Measurements from ENCODE around the gene KCNJ15. TPM values are rescaled to one million over a fixed set of nuclear protein-coding genes. Genes with fewer than 3 reads are reported as not detected.

Gene KCNJ15
- total RNA-seq, 2 donors from 2014 or later, result 0.17 to 0.21 TPM

DNA sequence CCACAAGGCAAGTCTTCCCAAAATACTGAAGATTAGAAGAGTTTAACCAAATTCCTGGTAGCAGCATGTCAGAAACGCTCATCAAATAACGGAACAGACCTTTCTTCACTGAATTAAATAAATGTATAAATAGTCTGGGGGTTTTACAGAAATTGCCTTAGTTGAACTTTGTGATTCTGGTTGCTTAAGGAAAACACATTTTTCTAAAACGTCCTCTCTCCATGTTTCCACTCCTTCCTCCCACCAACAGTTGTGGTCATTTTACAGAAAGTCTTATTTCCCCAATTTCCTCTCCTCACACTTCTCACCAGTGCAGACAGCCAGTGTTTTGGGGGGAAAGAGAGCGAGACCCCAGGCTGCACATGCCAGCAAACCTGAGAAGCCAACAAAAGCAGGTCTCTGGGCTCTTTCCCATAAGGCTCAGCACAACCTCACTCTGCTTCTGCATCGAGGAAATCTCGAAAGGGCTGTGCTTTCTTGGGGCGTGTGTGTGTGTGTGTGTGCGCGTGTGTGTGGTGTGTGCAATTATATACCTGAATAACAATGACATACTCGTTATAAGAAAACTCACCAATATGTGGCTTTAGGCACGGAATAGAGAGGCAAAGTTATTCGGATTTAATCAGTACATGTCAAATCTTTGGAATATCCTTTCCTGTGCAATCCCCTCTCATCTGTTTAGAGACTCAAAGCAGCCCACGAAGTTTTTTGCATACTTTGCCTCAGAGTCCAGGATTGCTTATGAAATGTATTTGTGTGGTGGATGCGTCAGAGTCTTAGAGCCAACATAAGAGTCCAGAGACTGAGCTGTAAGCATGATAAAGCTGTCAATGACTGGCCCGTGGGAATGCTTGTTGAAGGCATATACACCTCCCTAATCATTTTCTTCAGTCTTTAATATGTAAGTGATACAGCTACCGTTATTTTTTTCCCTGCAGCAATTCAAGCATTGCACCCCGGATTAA lies 2.0 kb downstream of the KCNJ15 start:
- TF ChIP-seq, protein P1, sequence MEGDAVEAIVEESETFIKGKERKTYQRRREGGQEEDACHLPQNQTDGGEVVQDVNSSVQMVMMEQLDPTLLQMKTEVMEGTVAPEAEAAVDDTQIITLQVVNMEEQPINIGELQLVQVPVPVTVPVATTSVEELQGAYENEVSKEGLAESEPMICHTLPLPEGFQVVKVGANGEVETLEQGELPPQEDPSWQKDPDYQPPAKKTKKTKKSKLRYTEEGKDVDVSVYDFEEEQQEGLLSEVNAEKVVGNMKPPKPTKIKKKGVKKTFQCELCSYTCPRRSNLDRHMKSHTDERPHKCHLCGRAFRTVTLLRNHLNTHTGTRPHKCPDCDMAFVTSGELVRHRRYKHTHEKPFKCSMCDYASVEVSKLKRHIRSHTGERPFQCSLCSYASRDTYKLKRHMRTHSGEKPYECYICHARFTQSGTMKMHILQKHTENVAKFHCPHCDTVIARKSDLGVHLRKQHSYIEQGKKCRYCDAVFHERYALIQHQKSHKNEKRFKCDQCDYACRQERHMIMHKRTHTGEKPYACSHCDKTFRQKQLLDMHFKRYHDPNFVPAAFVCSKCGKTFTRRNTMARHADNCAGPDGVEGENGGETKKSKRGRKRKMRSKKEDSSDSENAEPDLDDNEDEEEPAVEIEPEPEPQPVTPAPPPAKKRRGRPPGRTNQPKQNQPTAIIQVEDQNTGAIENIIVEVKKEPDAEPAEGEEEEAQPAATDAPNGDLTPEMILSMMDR (IDR thresholded peaks at IDR 0.05), result no peak
- intact Hi-C loops (cut with DNase I), result no loop called here
- Histone ChIP-seq H3K4me1 (no peaks in the 10 kb centered on the region), H3K27ac (no peak overlapping the region), H3K36me3 (no peaks in the 10 kb centered on the region), H3K4me3 (no peak overlapping the region), H3K27me3 (no peaks in the 10 kb centered on the region), H3K9me3 (no peaks in the 10 kb centered on the region), H3K9ac (ENCODE audit: low read depth in 2 of 2, low read length in 2 of 2) (no peak overlapping the region)
- DNase-seq, result no peak

DNA sequence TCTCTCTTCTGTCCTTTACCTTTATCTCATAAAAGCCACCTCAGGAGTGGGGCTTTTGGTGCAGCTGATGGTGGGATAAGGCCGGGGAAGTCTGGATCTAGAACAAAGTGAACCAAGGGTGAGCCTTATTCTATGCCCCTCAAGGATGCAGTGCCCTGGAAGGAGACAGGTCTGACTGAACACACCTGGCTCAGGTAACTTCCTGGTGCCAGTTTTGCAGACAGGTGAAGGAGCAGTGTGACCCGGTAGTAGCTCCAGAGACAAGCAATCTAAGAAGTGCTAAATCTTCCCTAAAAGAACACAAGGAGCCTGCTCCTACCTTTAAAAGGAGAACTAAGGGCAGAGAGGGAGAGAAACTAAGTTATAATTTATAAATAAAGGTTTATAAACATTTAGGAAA lies 2.9 kb downstream of the KCNJ15 start:
- intact Hi-C loops (cut with DNase I), result no loop called here
- Histone ChIP-seq H3K36me3 (no peaks in the 10 kb centered on the region), H3K27ac (no peak overlapping the region), H3K9ac (ENCODE audit: low read depth in 2 of 2, low read length in 2 of 2) (no peak overlapping the region), H3K4me1 (no peaks in the 10 kb centered on the region), H3K4me3 (no peak overlapping the region), H3K9me3 (no peaks in the 10 kb centered on the region), H3K27me3 (no peaks in the 10 kb centered on the region)
- TF ChIP-seq, protein P1 (IDR thresholded peaks at IDR 0.05), result no peak
- DNase-seq, result no peak

DNA sequence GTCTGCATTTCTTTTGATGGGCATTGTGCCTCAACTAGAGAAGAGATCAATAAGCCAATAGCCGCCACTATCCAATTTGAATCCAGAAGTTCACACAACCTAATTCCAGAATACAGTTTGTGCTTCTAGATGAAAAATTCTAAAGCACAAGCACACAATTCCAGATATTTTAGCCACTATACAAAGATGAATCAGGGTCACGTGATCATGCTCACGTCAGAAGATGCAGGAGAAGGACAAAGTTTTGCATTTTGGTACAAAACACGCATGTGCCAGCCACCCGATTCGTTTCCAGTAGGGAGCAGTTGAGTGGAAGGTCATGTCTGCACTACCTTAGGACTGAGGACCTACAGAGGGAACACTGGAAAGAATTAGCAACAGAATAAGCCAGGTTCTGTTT lies 3.6 kb downstream of the KCNJ15 start:
- H3K4me1 ChIP-seq, result no peaks in the 10 kb centered on the region
- H3K4me3 ChIP-seq, result no peak overlapping the region
- DNase-seq, result no peak
- H3K27ac ChIP-seq, result no peak overlapping the region
- H3K9me3 ChIP-seq, result no peaks in the 10 kb centered on the region
- no peaks in the 10 kb centered on the region for H3K36me3 ChIP-seq
- intact Hi-C loops (cut with DNase I), result no loop called here
- TF ChIP-seq, protein P1 (IDR thresholded peaks at IDR 0.05), result no peak
- H3K9ac ChIP-seq (ENCODE audit: low read depth in 2 of 2, low read length in 2 of 2), result no peak overlapping the region
- no peaks in the 10 kb centered on the region for H3K27me3 ChIP-seq

DNA sequence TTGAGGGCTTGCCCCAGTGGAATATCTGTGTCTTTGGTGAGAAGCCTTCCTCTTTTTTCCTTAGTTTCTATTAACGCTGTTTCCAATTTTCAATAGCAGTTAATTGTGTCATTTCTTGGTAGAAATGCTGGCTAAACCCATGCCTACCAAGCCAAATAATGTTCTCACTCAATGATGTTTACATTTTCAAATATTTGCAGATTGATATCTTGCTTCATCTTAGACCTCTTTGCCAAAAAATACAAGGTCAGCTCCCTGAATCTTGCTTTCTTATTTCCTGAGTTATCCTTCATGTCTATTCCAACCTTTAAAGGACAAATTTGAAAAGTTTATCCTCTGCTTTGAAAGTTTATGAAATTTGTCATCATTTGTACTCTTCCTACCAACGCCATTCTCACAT lies 5.1 kb downstream of the KCNJ15 start:
- DNase-seq, result no peak
- Histone ChIP-seq H3K27me3 (no peaks in the 10 kb centered on the region), H3K9me3 (no peaks in the 10 kb centered on the region), H3K27ac (no peak overlapping the region), H3K4me1 (no peaks in the 10 kb centered on the region), H3K9ac (ENCODE audit: low read depth in 2 of 2, low read length in 2 of 2) (no peak overlapping the region), H3K4me3 (no peak overlapping the region), H3K36me3 (no peaks in the 10 kb centered on the region)
- intact Hi-C loops (cut with DNase I), result no loop called here
- TF ChIP-seq, protein P1 (IDR thresholded peaks at IDR 0.05), result no peak

DNA sequence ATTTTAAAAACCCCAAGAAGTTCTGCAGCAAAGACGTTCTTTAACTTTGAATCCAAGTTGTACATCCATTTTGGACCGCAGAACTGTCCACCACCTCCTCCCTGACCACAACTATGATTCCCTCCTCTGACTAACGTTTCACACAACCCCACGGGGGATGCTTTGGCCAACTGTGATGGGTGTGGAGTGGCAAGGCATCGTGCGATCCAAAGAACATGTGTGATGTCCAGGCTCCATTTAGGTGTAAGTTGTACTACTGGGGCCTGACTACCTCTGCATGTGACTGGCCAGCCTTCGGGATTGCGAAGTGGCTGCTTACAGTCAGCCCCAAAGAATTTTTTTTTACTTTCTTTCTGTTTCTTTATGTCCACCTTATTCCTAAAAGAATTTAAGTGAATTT lies 6.7 kb downstream of the KCNJ15 start:
- intact Hi-C loops (cut with DNase I), result no loop called here

More for the DNA sequence above, 6.7 kb downstream of the KCNJ15 start:
- TF ChIP-seq, protein P1 (IDR thresholded peaks at IDR 0.05), result no peak
- Histone ChIP-seq H3K27me3 (no peaks in the 10 kb centered on the region), H3K36me3 (no peaks in the 10 kb centered on the region), H3K4me1 (no peaks in the 10 kb centered on the region), H3K4me3 (no peak overlapping the region), H3K27ac (no peak overlapping the region), H3K9ac (ENCODE audit: low read depth in 2 of 2, low read length in 2 of 2) (no peak overlapping the region), H3K9me3 (no peaks in the 10 kb centered on the region)
- DNase-seq, result no peak
